Measurements from ENCODE around the gene BMP2.

DNA sequence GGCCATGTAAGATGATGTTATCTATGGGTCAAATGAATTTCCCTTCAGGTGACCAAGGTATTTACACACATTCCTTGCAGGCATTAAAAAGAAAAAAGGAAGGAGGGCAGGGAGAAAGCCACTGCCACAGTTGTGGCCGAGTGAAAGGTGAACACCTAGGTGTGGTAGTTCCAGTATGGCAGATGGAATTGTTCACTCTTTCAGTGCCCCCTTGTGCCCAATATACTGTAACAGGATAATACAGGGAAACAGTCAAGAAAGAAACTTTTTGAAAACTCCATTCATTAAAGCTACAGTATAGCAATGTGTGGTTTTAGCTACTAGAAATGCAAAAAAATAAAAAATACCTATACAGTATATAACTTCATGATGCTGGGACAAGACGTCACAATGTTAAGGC lies 52.1 kb downstream of the BMP2 start:
- TF ChIP-seq, protein P1, sequence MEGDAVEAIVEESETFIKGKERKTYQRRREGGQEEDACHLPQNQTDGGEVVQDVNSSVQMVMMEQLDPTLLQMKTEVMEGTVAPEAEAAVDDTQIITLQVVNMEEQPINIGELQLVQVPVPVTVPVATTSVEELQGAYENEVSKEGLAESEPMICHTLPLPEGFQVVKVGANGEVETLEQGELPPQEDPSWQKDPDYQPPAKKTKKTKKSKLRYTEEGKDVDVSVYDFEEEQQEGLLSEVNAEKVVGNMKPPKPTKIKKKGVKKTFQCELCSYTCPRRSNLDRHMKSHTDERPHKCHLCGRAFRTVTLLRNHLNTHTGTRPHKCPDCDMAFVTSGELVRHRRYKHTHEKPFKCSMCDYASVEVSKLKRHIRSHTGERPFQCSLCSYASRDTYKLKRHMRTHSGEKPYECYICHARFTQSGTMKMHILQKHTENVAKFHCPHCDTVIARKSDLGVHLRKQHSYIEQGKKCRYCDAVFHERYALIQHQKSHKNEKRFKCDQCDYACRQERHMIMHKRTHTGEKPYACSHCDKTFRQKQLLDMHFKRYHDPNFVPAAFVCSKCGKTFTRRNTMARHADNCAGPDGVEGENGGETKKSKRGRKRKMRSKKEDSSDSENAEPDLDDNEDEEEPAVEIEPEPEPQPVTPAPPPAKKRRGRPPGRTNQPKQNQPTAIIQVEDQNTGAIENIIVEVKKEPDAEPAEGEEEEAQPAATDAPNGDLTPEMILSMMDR (IDR thresholded peaks at IDR 0.05), result peak in 2 of 6 experiments; percentile 24 to 27
- TF ChIP-seq EP300 (IDR thresholded peaks at IDR 0.05), result no peak

All from upper lobe of left lung (tissue), 4 donors.